ENCODE measurements around the gene ZFHX2. TPM values are rescaled to one million over a fixed set of nuclear protein-coding genes. Genes with fewer than 3 reads are reported as not detected.

The ZFHX2 gene
- total and polyA plus RNA-seq, 7 experiments from 2014 or later = 0.45 to 2.6 (median 0.49) TPM; not detected in 2

GRCh38 chr14:23555533-23555881 is 3.9 kb upstream of the ZFHX2 start:
- peaks cover 0 to 8% (median 4%) of the 10 kb centered on the region in 5 donors for H3K36me3 Mint-ChIP-seq
- H3K4me3 Mint-ChIP-seq = peak overlapping the region; percentile 80 to 99 (median 96)
- peak overlapping the region; percentile 78 to 97 (median 94) for H3K27ac Mint-ChIP-seq
- no peak for DNase-seq
- Histone ChIP-seq H3K36me3 (ENCODE audit: control insufficient read depth in 2 of 3, insufficient read depth in 3 of 3, low read length in 3 of 3) (peaks cover 0 to 26% (median 8%) of the 10 kb centered on the region in 3 experiments), H3K9me3 (ENCODE audit: control insufficient read depth in 2 of 3, low read length in 3 of 3) (no peaks in the 10 kb centered on the region), H3K4me1 (ENCODE audit: control insufficient read depth in 2 of 2, insufficient read depth in 2 of 2, low read length in 2 of 2) (peaks cover 16 to 22% of the 10 kb centered on the region in 2 donors), H3K27ac (ENCODE audit: low read depth, low read length) (peak overlapping the region; percentile 83), H3K27me3 (ENCODE audit: control insufficient read depth in 2 of 2, insufficient read depth in 2 of 2, low read length in 2 of 2) (no peaks in the 10 kb centered on the region), H3K4me3 (ENCODE audit: low read length) (peak overlapping the region; percentile 84)
- no peaks in the 10 kb centered on the region for H3K9me3 Mint-ChIP-seq
- H3K27me3 Mint-ChIP-seq = peaks cover 0 to 4% (median 0%) of the 10 kb centered on the region in 5 donors
- ChIA-PET CTCF (no interaction called here), POLR2A (interaction anchor here (0.7 to 2.6 kb wide), 5 partner anchors 12 to 591 kb away, joined by 3 to 15 read pairs (median 4); partner anchors contain the start of genes AP1G2, DCAF11, NRL and PABPN1)
- no peak for ATAC-seq
- peaks cover 14 to 42% (median 37%) of the 10 kb centered on the region in 7 donors for H3K4me1 Mint-ChIP-seq
- intact Hi-C loops (cut with micrococcal nuclease) = loop anchor here (1.0 to 10.0 kb wide), 8 partner anchors 12 to 887 kb away; partner anchors contain the start of genes ACIN1 (in 1 of the 2), AP1G2 (in 1 of the 2), C14orf119 (in 1 of the 2) and DCAF11 (in 1 of the 2)

GRCh38 chr14:23550812-23551265 is 726 bp downstream of the ZFHX2 start:
- Mint-ChIP-seq H3K4me3 (peak overlapping the region in 1 of 10 donors; percentile 81), H3K4me1 (peaks cover under 1 to 17% (median 13%) of the 10 kb centered on the region in 7 donors), H3K27ac (peak overlapping the region in 5 of 9 donors; percentile 20 to 91 (median 69)), H3K36me3 (no peaks in the 10 kb centered on the region), H3K9me3 (no peaks in the 10 kb centered on the region), H3K27me3 (peaks cover 0 to 4% (median 0%) of the 10 kb centered on the region in 5 donors)
- peak overlapping the region; percentile 77 for H3K4me3 ChIP-seq (ENCODE audit: low read length)
- H3K9me3 ChIP-seq (ENCODE audit: control insufficient read depth in 2 of 3, low read length in 3 of 3) = no peaks in the 10 kb centered on the region
- H3K27ac ChIP-seq (ENCODE audit: low read depth, low read length) = peak overlapping the region; percentile 59
- H3K4me1 ChIP-seq (ENCODE audit: control insufficient read depth in 2 of 2, insufficient read depth in 2 of 2, low read length in 2 of 2) = peaks cover 8 to 11% of the 10 kb centered on the region in 2 donors
- intact Hi-C loops (cut with micrococcal nuclease) = loop anchor here (1.0 to 10.0 kb wide), 8 partner anchors 12 to 884 kb away; partner anchors contain the start of genes NGDN (in 2 of the 2), ACIN1 (in 1 of the 2), AP1G2 (in 1 of the 2) and C14orf119 (in 1 of the 2)
- no peak for ATAC-seq
- POLR2A ChIA-PET = interaction anchor here (0.7 kb wide), 1 partner anchor 234 kb away, joined by 3 read pairs; no protein-coding TSS in a partner anchor
- peaks cover 0 to under 1% (median 0%) of the 10 kb centered on the region in 3 experiments for H3K36me3 ChIP-seq (ENCODE audit: control insufficient read depth in 2 of 3, insufficient read depth in 3 of 3, low read length in 3 of 3)
- DNase-seq = no peak
- peaks cover 3 to 5% of the 10 kb centered on the region in 2 donors for H3K27me3 ChIP-seq (ENCODE audit: control insufficient read depth in 2 of 2, insufficient read depth in 2 of 2, low read length in 2 of 2)
- CTCF ChIA-PET = interaction anchor here (0.6 to 1.0 kb wide), 2 partner anchors 231 to 643 kb away, joined by 3 to 5 read pairs; no protein-coding TSS in a partner anchor

- Mint-ChIP-seq H3K27ac (no peak overlapping the region), H3K36me3 (no peaks in the 10 kb centered on the region), H3K4me1 (peaks cover 0 to 11% (median 7%) of the 10 kb centered on the region in 7 donors), H3K27me3 (peaks cover 0 to 4% (median 0%) of the 10 kb centered on the region in 5 donors), H3K9me3 (no peaks in the 10 kb centered on the region), H3K4me3 (no peak overlapping the region)
- ATAC-seq = no peak
- Histone ChIP-seq H3K27ac (ENCODE audit: low read depth, low read length) (no peak overlapping the region), H3K36me3 (ENCODE audit: control insufficient read depth in 2 of 3, insufficient read depth in 3 of 3, low read length in 3 of 3) (no peaks in the 10 kb centered on the region), H3K27me3 (ENCODE audit: control insufficient read depth in 2 of 2, insufficient read depth in 2 of 2, low read length in 2 of 2) (peaks cover 3 to 5% of the 10 kb centered on the region in 2 donors), H3K9me3 (ENCODE audit: control insufficient read depth in 2 of 3, low read length in 3 of 3) (no peaks in the 10 kb centered on the region), H3K4me3 (ENCODE audit: low read length) (peak overlapping the region; percentile 77), H3K4me1 (ENCODE audit: control insufficient read depth in 2 of 2, insufficient read depth in 2 of 2, low read length in 2 of 2) (peaks cover 8 to 11% of the 10 kb centered on the region in 2 donors)
- ChIA-PET POLR2A (interaction anchor here (1.1 to 1.3 kb wide), 2 partner anchors 10 to 57 kb away, joined by 3 to 4 read pairs; no protein-coding TSS in a partner anchor), CTCF (interaction anchor here (0.6 to 1.7 kb wide), 2 partner anchors 11 to 643 kb away, joined by 5 to 6 read pairs; no protein-coding TSS in a partner anchor)
- intact Hi-C loops (cut with micrococcal nuclease) = loop anchor here (5.0 to 10.0 kb wide), 4 partner anchors 455 to 885 kb away; partner anchors contain the start of genes ACIN1 (in 1 of the 2), C14orf119 (in 1 of the 2), CHMP4A (in 1 of the 2) and DCAF11 (in 1 of the 2)
- DNase-seq = no peak
Measured at GRCh38 chr14:23550131-23550811, 1.3 kb downstream of the ZFHX2 start.

- no peaks in the 10 kb centered on the region for H3K9me3 Mint-ChIP-seq
- CTCF ChIA-PET = interaction anchor here (0.7 to 2.2 kb wide), 3 partner anchors 10 to 451 kb away, joined by 3 to 6 read pairs (median 5); no protein-coding TSS in a partner anchor
- intact Hi-C loops (cut with micrococcal nuclease) = no loop called here
- H3K36me3 Mint-ChIP-seq = no peaks in the 10 kb centered on the region
- Histone ChIP-seq H3K27me3 (ENCODE audit: control insufficient read depth in 2 of 2, insufficient read depth in 2 of 2, low read length in 2 of 2) (peaks cover 3 to 5% of the 10 kb centered on the region in 2 donors), H3K27ac (ENCODE audit: low read depth, low read length) (no peak overlapping the region), H3K4me3 (ENCODE audit: low read length) (no peak overlapping the region), H3K9me3 (ENCODE audit: control insufficient read depth in 2 of 3, low read length in 3 of 3) (no peaks in the 10 kb centered on the region), H3K4me1 (ENCODE audit: control insufficient read depth in 2 of 2, insufficient read depth in 2 of 2, low read length in 2 of 2) (peaks cover 8 to 11% of the 10 kb centered on the region in 2 donors), H3K36me3 (ENCODE audit: control insufficient read depth in 2 of 3, insufficient read depth in 3 of 3, low read length in 3 of 3) (no peaks in the 10 kb centered on the region)
- POLR2A ChIA-PET = interaction anchor here (0.6 to 1.3 kb wide), 3 partner anchors 12 to 281 kb away, joined by 3 to 4 read pairs (median 3); no protein-coding TSS in a partner anchor
- H3K27me3 Mint-ChIP-seq = peaks cover 0 to 4% (median 0%) of the 10 kb centered on the region in 5 donors
- H3K4me1 Mint-ChIP-seq = peaks cover 0 to 9% (median 5%) of the 10 kb centered on the region in 7 donors
- no peak overlapping the region for H3K4me3 Mint-ChIP-seq
- H3K27ac Mint-ChIP-seq = no peak overlapping the region
- no peak for DNase-seq
- no peak for ATAC-seq
Measured at GRCh38 chr14:23548351-23549318, 2.9 kb downstream of the ZFHX2 start.

- Histone ChIP-seq H3K36me3 (ENCODE audit: control insufficient read depth in 2 of 3, insufficient read depth in 3 of 3, low read length in 3 of 3) (no peaks in the 10 kb centered on the region), H3K27me3 (ENCODE audit: control insufficient read depth in 2 of 2, insufficient read depth in 2 of 2, low read length in 2 of 2) (peaks cover 3 to 5% of the 10 kb centered on the region in 2 donors), H3K27ac (ENCODE audit: low read depth, low read length) (no peak overlapping the region), H3K4me3 (ENCODE audit: low read length) (no peak overlapping the region), H3K9me3 (ENCODE audit: control insufficient read depth in 2 of 3, low read length in 3 of 3) (no peaks in the 10 kb centered on the region), H3K4me1 (ENCODE audit: control insufficient read depth in 2 of 2, insufficient read depth in 2 of 2, low read length in 2 of 2) (peaks cover 8 to 11% of the 10 kb centered on the region in 2 donors)
- no peak overlapping the region for H3K27ac Mint-ChIP-seq
- peaks cover 0 to 4% (median 0%) of the 10 kb centered on the region in 5 donors for H3K27me3 Mint-ChIP-seq
- H3K9me3 Mint-ChIP-seq = no peaks in the 10 kb centered on the region
- POLR2A ChIA-PET = no interaction called here
- ATAC-seq = no peak
- no peaks in the 10 kb centered on the region for H3K36me3 Mint-ChIP-seq
- DNase-seq = no peak
- CTCF ChIA-PET = interaction anchor here (2.2 kb wide), 1 partner anchor 10 kb away, joined by 5 read pairs; no protein-coding TSS in a partner anchor
- intact Hi-C loops (cut with micrococcal nuclease) = no loop called here
- no peak overlapping the region for H3K4me3 Mint-ChIP-seq
- H3K4me1 Mint-ChIP-seq = peaks cover 0 to 9% (median 5%) of the 10 kb centered on the region in 7 donors
Measured at GRCh38 chr14:23547924-23548323, 3.6 kb downstream of the ZFHX2 start.

All from naive thymus-derived CD4-positive, alpha-beta T cell (primary cell).